Transverse colon (tissue), 4 donors: ENCODE results near the gene WSB1.
A peak's percentile ranks its signal among the peaks of the same experiment; 100 is the strongest.

Experiments used
- EP300 ChIP-seq: sonication (generic); formaldehyde crosslinking; IDR thresholded peaks from one replicate; pipeline ENCODE4 v1.6.1; 2017; ENCODE audit warnings: antibody characterized with exemption, low read depth
- POLR2A ChIP-seq: fragments of 450-650 bp; IDR thresholded peaks from one replicate; pipeline ENCODE4 v1.6.1; 2016; ENCODE audit warnings: antibody characterized with exemption, mild to moderate bottlenecking, moderate library complexity
- POLR2AphosphoS5 ChIP-seq, 3 donors: sonication (generic); formaldehyde crosslinking; IDR thresholded peaks; one replicate each; pipeline ENCODE4 v1.6.1; 2016; ENCODE audit warnings: antibody characterized with exemption in 3 of 3
- TF ChIP-seq, protein P1 (sequence below), 5 experiments: fragments of 200-600 bp in 3 of 5; fragments of 450-650 bp in 2 of 5; sonication (generic) in 3 of 5; IDR thresholded peaks; 1 replicate in 2 of 5; 2 replicates in 3 of 5; pipeline ENCODE4 v1.5.1; 2016 to 2017; ENCODE audit warnings: antibody characterized with exemption in 5 of 5, inconsistent platforms in 3 of 5, mild to moderate bottlenecking in 2 of 5, moderate library complexity in 1 of 5

DNA sequence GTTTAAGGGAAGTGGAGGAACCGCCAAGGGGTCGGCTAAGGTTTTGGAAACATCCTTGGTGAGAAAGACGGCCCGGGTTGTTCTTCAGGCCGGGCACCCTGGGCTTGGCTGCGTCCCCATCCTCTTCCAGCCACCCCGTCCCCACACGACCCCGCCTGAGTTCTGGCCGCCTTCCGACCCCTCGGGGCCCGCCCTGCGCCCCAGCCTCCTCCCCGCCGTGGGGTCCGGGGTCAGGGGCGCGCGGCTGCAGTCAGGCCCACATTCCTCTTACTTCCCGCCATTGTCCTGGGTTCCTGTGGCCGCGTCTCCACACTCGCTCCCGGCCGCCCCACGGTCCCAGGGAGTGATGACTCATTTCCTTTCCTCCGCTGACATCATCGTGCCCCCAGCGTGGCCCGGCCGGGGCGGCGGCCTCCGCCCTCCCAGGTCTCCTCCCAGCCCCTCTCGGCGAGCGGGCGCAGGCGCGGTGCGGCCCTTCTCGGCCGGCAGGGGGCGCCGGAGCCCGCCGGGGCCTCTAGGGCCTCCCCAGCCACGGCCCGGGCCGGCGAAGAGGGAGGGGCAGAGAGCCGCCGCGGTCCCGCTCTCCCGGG is 59.6 kb downstream of the WSB1 start:
- TF ChIP-seq, protein P1, sequence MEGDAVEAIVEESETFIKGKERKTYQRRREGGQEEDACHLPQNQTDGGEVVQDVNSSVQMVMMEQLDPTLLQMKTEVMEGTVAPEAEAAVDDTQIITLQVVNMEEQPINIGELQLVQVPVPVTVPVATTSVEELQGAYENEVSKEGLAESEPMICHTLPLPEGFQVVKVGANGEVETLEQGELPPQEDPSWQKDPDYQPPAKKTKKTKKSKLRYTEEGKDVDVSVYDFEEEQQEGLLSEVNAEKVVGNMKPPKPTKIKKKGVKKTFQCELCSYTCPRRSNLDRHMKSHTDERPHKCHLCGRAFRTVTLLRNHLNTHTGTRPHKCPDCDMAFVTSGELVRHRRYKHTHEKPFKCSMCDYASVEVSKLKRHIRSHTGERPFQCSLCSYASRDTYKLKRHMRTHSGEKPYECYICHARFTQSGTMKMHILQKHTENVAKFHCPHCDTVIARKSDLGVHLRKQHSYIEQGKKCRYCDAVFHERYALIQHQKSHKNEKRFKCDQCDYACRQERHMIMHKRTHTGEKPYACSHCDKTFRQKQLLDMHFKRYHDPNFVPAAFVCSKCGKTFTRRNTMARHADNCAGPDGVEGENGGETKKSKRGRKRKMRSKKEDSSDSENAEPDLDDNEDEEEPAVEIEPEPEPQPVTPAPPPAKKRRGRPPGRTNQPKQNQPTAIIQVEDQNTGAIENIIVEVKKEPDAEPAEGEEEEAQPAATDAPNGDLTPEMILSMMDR (IDR thresholded peaks at IDR 0.05): peak; percentile 48 to 98 (median 87)
- TF ChIP-seq POLR2A (peak; percentile 88), EP300 (peak; percentile 41), POLR2AphosphoS5 (IDR thresholded peaks at IDR 0.05) (peak; percentile 94 to 98 (median 98))
